SU-DHL-6 (cell line): Measurements from ENCODE around the gene OR2AT4.

Experiments used
- H2AFZ ChIP-seq: fragments of 200-600 bp; sonication (generic); 2 replicates; pipeline ENCODE4 v1.6.1; 2014; ENCODE audit warnings: low read depth, mild to moderate bottlenecking, moderate library complexity, mixed read lengths, antibody characterized with exemption, low read length; ENCODE audit not compliant: severe bottlenecking
- H3F3A ChIP-seq: fragments of 200-600 bp; shearing (Covaris generic); 2 replicates; pipeline ENCODE4 v1.6.0; 2016; ENCODE audit warnings: antibody characterized with exemption, mild to moderate bottlenecking; ENCODE audit not compliant: insufficient read depth
- H3K27ac ChIP-seq: fragments of 200-600 bp; sonication (generic); 2 replicates; pipeline ENCODE4 v1.5.1; 2016; ENCODE audit warnings: low read depth, mild to moderate bottlenecking, low read length, moderate library complexity, mixed read lengths
- H3K27me3 ChIP-seq: fragments of 200-600 bp; sonication (generic), shearing (Covaris generic); 2 replicates; pipeline ENCODE4 v1.6.0; 2014; ENCODE audit warnings: mild to moderate bottlenecking, low read length
- H3K36me3 ChIP-seq: fragments of 200-600 bp; sonication (generic); 2 replicates; pipeline ENCODE4 v1.6.1; 2014; ENCODE audit warnings: mild to moderate bottlenecking, low read length, mixed read lengths
- H3K4me2 ChIP-seq: fragments of 300-600, 200-600 bp; shearing (Covaris generic), sonication (generic); 2 replicates; pipeline ENCODE4 v1.6.0; 2014; ENCODE audit warnings: low read length, low read depth, mild to moderate bottlenecking; ENCODE audit not compliant: poor library complexity, severe bottlenecking
- H3K4me3 ChIP-seq: fragments of 200-600 bp; sonication (generic); 2 replicates; pipeline ENCODE4 v1.5.1; 2014; ENCODE audit warnings: antibody characterized with exemption, low read length, mild to moderate bottlenecking, mixed read lengths; ENCODE audit not compliant: insufficient read depth, poor library complexity, severe bottlenecking
- H3K79me2 ChIP-seq: fragments of 200-600 bp; sonication (generic); 2 replicates; pipeline ENCODE4 v1.6.1; 2014; ENCODE audit warnings: mild to moderate bottlenecking, low read length, moderate library complexity; ENCODE audit not compliant: insufficient read depth
- H3K9ac ChIP-seq: fragments of 200-600 bp; sonication (generic); 2 replicates; pipeline ENCODE4 v1.7.0; 2014; ENCODE audit warnings: mild to moderate bottlenecking, low read length
- H3K9me2 ChIP-seq: fragments of 200-600 bp; sonication (generic); replicated peaks from 2 replicates; pipeline ENCODE4 v1.6.1; 2014; ENCODE audit warnings: low read length; ENCODE audit not compliant: insufficient read depth
- H3K9me3 ChIP-seq: fragments of 200-600 bp; sonication (generic); 2 replicates; pipeline ENCODE4 v1.6.1; 2014; ENCODE audit warnings: low read length, mixed read lengths; ENCODE audit not compliant: insufficient read depth
- H4K20me1 ChIP-seq: fragments of 200-600 bp; sonication (generic); 2 replicates; pipeline ENCODE4 v1.6.1; 2014; ENCODE audit warnings: low read depth, mild to moderate bottlenecking, antibody characterized with exemption, low read length, moderate library complexity, mixed read lengths
- CTCF ChIP-seq: fragments of 200-600 bp; sonication (generic); IDR thresholded peaks from one replicate; pipeline ENCODE4 v1.5.1; 2017; ENCODE audit warnings: antibody characterized with exemption, mild to moderate bottlenecking, low read length, moderate library complexity; ENCODE audit not compliant: insufficient read depth, poor library complexity, severe bottlenecking
- EZH2phosphoT487 ChIP-seq: fragments of 200-600 bp; sonication (generic), shearing (Covaris generic); conservative IDR thresholded peaks from 2 replicates; pipeline ENCODE4 v1.6.1; 2018; ENCODE audit warnings: mild to moderate bottlenecking, antibody characterized with exemption, low read length, moderate library complexity, mixed read lengths

OR2AT4 gene

GRCh38 chr11:75077316-75077715, 19.4 kb downstream of the OR2AT4 start:
- H2AFZ ChIP-seq, result no peak overlapping the region
- H3F3A ChIP-seq, result no peaks in the 10 kb centered on the region
- H3K9ac ChIP-seq, result no peak overlapping the region
- H4K20me1 ChIP-seq, result no peaks in the 10 kb centered on the region
- H3K9me2 ChIP-seq, result no peaks in the 10 kb centered on the region
- no peak overlapping the region for H3K4me2 ChIP-seq
- no peak overlapping the region for H3K27ac ChIP-seq
- no peak overlapping the region for H3K4me3 ChIP-seq
- H3K27me3 ChIP-seq, result no peaks in the 10 kb centered on the region
- no peaks in the 10 kb centered on the region for H3K79me2 ChIP-seq
- no peaks in the 10 kb centered on the region for H3K9me3 ChIP-seq
- no peak for TF ChIP-seq CTCF
- no peak for TF ChIP-seq EZH2phosphoT487
- H3K36me3 ChIP-seq, result no peaks in the 10 kb centered on the region

- Histone ChIP-seq H3K27ac (no peak overlapping the region), H3K9ac (no peak overlapping the region), H3K27me3 (no peaks in the 10 kb centered on the region), H3K79me2 (no peaks in the 10 kb centered on the region), H3K4me3 (no peak overlapping the region), H3K9me3 (no peaks in the 10 kb centered on the region), H4K20me1 (no peaks in the 10 kb centered on the region), H3K9me2 (no peaks in the 10 kb centered on the region), H3F3A (no peaks in the 10 kb centered on the region), H3K4me2 (no peak overlapping the region), H3K36me3 (no peaks in the 10 kb centered on the region), H2AFZ (no peak overlapping the region)
- TF ChIP-seq CTCF, result no peak
- TF ChIP-seq EZH2phosphoT487, result no peak
Measured at GRCh38 chr11:75076671-75077070, 20.0 kb downstream of the OR2AT4 start.

- Histone ChIP-seq H3K79me2 (no peaks in the 10 kb centered on the region), H3F3A (no peaks in the 10 kb centered on the region), H3K27me3 (no peaks in the 10 kb centered on the region), H3K9me2 (no peaks in the 10 kb centered on the region), H3K27ac (no peak overlapping the region), H3K4me2 (no peak overlapping the region), H3K9me3 (no peaks in the 10 kb centered on the region), H3K4me3 (no peak overlapping the region), H4K20me1 (no peaks in the 10 kb centered on the region), H3K36me3 (no peaks in the 10 kb centered on the region), H2AFZ (no peak overlapping the region), H3K9ac (no peak overlapping the region)
- no peak for TF ChIP-seq CTCF
- no peak for TF ChIP-seq EZH2phosphoT487
Measured at GRCh38 chr11:75073459-75074190, 23.1 kb downstream of the OR2AT4 start.
